Osteoblast (primary cell): Measurements from ENCODE around the gene POPDC2. TPM values are rescaled to one million over a fixed set of nuclear protein-coding genes. Genes with fewer than 3 reads are reported as not detected.

Experiments used
- DNase-seq: peaks from one replicate; pipeline ENCODE4 v3.0.0; 2011; ENCODE audit warnings: low spot score, mixed read lengths; ENCODE audit not compliant: insufficient read length; ENCODE audit errors: missing footprints
- H2AFZ ChIP-seq: 2 replicates; pipeline ENCODE4 v1.6.0; 2011; ENCODE audit warnings: mild to moderate bottlenecking, low read length
- H3K27ac ChIP-seq: 2 replicates; pipeline ENCODE4 v1.5.1; 2011; ENCODE audit warnings: mild to moderate bottlenecking, low read depth, low read length, moderate library complexity
- H3K27me3 ChIP-seq: 2 replicates; pipeline ENCODE4 v1.6.0; 2012; ENCODE audit warnings: mild to moderate bottlenecking, control low read depth, inconsistent platforms, low read length, moderate library complexity; ENCODE audit not compliant: insufficient read depth
- H3K36me3 ChIP-seq: 2 replicates; pipeline ENCODE4 v1.5.1; 2011; ENCODE audit warnings: mild to moderate bottlenecking, low read length, control low read depth, moderate library complexity; ENCODE audit not compliant: insufficient read depth
- H3K4me1 ChIP-seq: 2 replicates; pipeline ENCODE4 v1.5.1; 2011; ENCODE audit warnings: mild to moderate bottlenecking, low read length, control low read depth, moderate library complexity; ENCODE audit not compliant: insufficient read depth
- H3K4me2 ChIP-seq: 2 replicates; pipeline ENCODE4 v1.6.0; 2011; ENCODE audit warnings: mild to moderate bottlenecking, low read length; ENCODE audit not compliant: insufficient read depth
- H3K4me3 ChIP-seq: fragments of 200-600 bp; sonication (generic); 3 replicates; pipeline ENCODE4 v1.5.1; 2012; ENCODE audit warnings: mild to moderate bottlenecking, low read length, inconsistent platforms; ENCODE audit not compliant: insufficient read depth
- H3K79me2 ChIP-seq: 2 replicates; pipeline ENCODE4 v1.6.0; 2012; ENCODE audit warnings: mild to moderate bottlenecking, low read length, control low read depth, inconsistent platforms; ENCODE audit not compliant: insufficient read depth
- H3K9me3 ChIP-seq: 2 replicates; pipeline ENCODE4 v1.5.1; 2011; ENCODE audit warnings: low read depth, low read length, control low read depth
- H4K20me1 ChIP-seq: 2 replicates; pipeline ENCODE4 v1.6.0; 2012; ENCODE audit warnings: mild to moderate bottlenecking, low read length, control low read depth; ENCODE audit not compliant: insufficient read depth
- CTCF ChIP-seq: IDR thresholded peaks from 2 replicates; pipeline ENCODE4 v1.5.1; 2011; ENCODE audit warnings: mild to moderate bottlenecking, low read depth, low read length, moderate library complexity; ENCODE audit errors: extremely low read depth
- total RNA-seq: library from RNA; depleted of rRNA; stranded (reverse); fragments of >200 nt; gene quantifications from 2 replicates; pipeline ENCODE4 v1.2.3, GENCODE V29; 2012

The POPDC2 gene
- total RNA-seq, 1 donor: 1.1 TPM

GRCh38 chr3:119642746-119643473 lies 17.5 kb downstream of the POPDC2 start:
- Histone ChIP-seq H3K36me3 (no peaks in the 10 kb centered on the region), H4K20me1 (no peaks in the 10 kb centered on the region), H3K4me1 (peaks cover 46% of the 10 kb centered on the region), H3K4me3 (no peak overlapping the region), H3K4me2 (peak overlapping the region; percentile 41), H2AFZ (no peak overlapping the region), H3K27me3 (no peaks in the 10 kb centered on the region), H3K79me2 (no peaks in the 10 kb centered on the region), H3K9me3 (no peaks in the 10 kb centered on the region), H3K27ac (peak overlapping the region; percentile 83)
- no peak for TF ChIP-seq CTCF
- DNase-seq: no peak

- DNase-seq: no peak
- Histone ChIP-seq H3K27me3 (no peaks in the 10 kb centered on the region), H2AFZ (no peak overlapping the region), H4K20me1 (no peaks in the 10 kb centered on the region), H3K4me3 (no peak overlapping the region), H3K4me2 (no peak overlapping the region), H3K27ac (no peak overlapping the region), H3K36me3 (no peaks in the 10 kb centered on the region), H3K4me1 (peaks cover 51% of the 10 kb centered on the region), H3K9me3 (no peaks in the 10 kb centered on the region), H3K79me2 (no peaks in the 10 kb centered on the region)
- TF ChIP-seq CTCF: no peak
Observed at GRCh38 chr3:119641416-119641815, 19.0 kb downstream of the POPDC2 start.

- Histone ChIP-seq H3K4me2 (no peak overlapping the region), H3K27me3 (no peaks in the 10 kb centered on the region), H4K20me1 (no peaks in the 10 kb centered on the region), H3K9me3 (no peaks in the 10 kb centered on the region), H3K79me2 (no peaks in the 10 kb centered on the region), H3K4me3 (no peak overlapping the region), H2AFZ (no peak overlapping the region), H3K4me1 (peaks cover 56% of the 10 kb centered on the region), H3K36me3 (no peaks in the 10 kb centered on the region), H3K27ac (peak overlapping the region; percentile 98)
- no peak for DNase-seq
- no peak for TF ChIP-seq CTCF
Observed at GRCh38 chr3:119639494-119640350, 20.7 kb downstream of the POPDC2 start.
